Spinal cord (tissue), 10 donors: ENCODE results near the gene BPIFB6. TPM values are rescaled to one million over a fixed set of nuclear protein-coding genes. Genes with fewer than 3 reads are reported as not detected.

ENCODE experiments used
- DNase-seq, 6 donors: peaks; one replicate each; pipeline versions ENCODE4 v3.0.0 to v3.0.0-alpha.2; 2013 to 2015; ENCODE audit warnings: low spot score in 6 of 6, low read depth in 4 of 6
- H3K27ac ChIP-seq: one replicate; pipeline ENCODE4 v1.5.1; 2013; ENCODE audit warnings: low read depth, low read length, control low read depth
- H3K27me3 ChIP-seq: one replicate; pipeline ENCODE4 v1.6.1; 2013; ENCODE audit warnings: low read length; ENCODE audit not compliant: control insufficient read depth, insufficient read depth
- H3K36me3 ChIP-seq: one replicate; pipeline ENCODE4 v1.6.1; 2013; ENCODE audit warnings: low read length; ENCODE audit not compliant: control insufficient read depth, insufficient read depth
- H3K4me1 ChIP-seq: one replicate; pipeline ENCODE4 v1.6.1; 2013; ENCODE audit warnings: low read length; ENCODE audit not compliant: control insufficient read depth, insufficient read depth
- H3K4me3 ChIP-seq: one replicate; pipeline ENCODE4 v1.5.1; 2013; ENCODE audit warnings: low read depth, low read length, control low read depth
- H3K9me3 ChIP-seq: one replicate; pipeline ENCODE4 v1.6.1; 2013; ENCODE audit warnings: low read length; ENCODE audit not compliant: control insufficient read depth, insufficient read depth
- WGBS: methylation state at CpG from one replicate; pipeline ENCODE4 v1.1.5; 2013; ENCODE audit warnings: missing lambda C conversion rate; ENCODE audit not compliant: insufficient coverage; 5-methylcytosine and 5-hydroxymethylcytosine counted together
- polyA plus RNA-seq, 2 donors: library from polyadenylated mRNA; unstranded; fragments of 120-200 nt; gene quantifications; one replicate each; pipeline ENCODE4 v1.2.1, GENCODE V29; 2013; ENCODE audit not compliant: insufficient read length in 2 of 2
- total RNA-seq, 2 donors: library from RNA; depleted of rRNA in 1 of 2; stranded (reverse); fragments of 120-200 nt in 1 of 2; fragments of >200 nt in 1 of 2; gene quantifications; one replicate each; pipeline versions ENCODE4 v1.2.3 to v1.2.4, GENCODE V29; 2013 to 2014
- donor health status: healthy.

BPIFB6 gene
- total and polyA plus RNA-seq, 4 donors, result not detected

DNA sequence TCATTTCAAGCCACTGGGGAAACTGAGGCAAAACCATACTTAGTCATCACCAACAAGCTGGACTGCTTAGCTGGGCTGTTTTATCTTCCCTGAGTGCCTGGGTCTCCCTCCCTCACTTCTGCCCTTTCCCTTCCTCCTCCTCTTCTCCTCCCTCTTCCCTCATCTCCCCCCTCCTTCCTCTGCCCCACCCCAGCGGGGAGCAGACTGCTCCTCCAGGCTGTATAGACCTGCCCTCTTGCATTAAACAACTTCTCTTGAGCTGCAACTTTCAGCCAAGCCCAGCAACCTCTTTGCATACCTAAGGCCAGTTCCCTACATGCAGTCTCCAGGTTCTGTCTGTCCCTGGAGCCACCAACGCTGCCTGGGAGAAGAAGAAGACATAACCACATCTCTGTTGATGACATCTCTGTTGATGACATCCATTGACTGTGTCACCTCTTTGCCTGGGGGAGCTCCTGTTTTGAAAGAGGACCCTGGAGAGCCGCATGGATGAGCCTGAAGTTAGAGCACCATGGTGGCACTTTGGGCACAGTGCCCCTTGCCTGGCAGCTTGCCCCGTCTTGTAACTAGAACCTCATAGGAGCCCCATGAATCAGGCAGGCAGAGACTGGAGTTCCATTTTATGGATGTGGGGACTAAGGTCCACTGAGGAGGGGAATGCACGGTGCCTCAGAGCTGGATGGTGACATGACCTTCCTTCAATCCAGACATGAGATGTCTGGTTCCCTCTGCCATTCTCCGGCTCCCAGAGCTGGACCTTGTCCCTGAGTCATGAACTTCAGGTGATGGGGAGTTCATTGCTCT is 7.8 kb upstream of the BPIFB6 start:
- WGBS, result 69% methylated on average over 6 of the region's 6 CpGs
- no peak overlapping the region for H3K4me3 ChIP-seq

DNA sequence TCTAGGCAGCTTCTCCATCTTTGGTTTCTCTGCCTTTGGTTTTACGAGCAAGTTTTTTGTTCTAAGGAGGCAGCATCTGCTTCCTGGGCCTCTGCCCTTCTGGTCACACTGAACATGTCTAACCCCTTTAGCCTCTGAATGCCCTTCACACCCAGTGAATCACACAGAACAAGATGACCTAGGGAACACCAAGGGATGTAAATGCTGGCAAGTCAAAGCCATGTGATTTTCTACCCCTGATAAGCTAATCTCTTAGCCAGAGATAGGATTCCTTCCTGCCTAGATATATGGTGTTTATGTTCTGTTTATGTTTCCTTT is 7.2 kb upstream of the BPIFB6 start:
- no peak overlapping the region for H3K27ac ChIP-seq
- WGBS, result no CpG with 5 or more reads among the region's 1 CpG
- H3K27me3 ChIP-seq, result no peaks in the 10 kb centered on the region
- DNase-seq, result no peak
- no peaks in the 10 kb centered on the region for H3K36me3 ChIP-seq
- H3K9me3 ChIP-seq, result no peaks in the 10 kb centered on the region
- no peak overlapping the region for H3K4me3 ChIP-seq
- H3K4me1 ChIP-seq, result peaks cover 14% of the 10 kb centered on the region

More for the DNA sequence above, 7.8 kb upstream of the BPIFB6 start:
- Histone ChIP-seq H3K9me3 (no peaks in the 10 kb centered on the region), H3K36me3 (no peaks in the 10 kb centered on the region), H3K27ac (no peak overlapping the region), H3K27me3 (no peaks in the 10 kb centered on the region), H3K4me1 (peaks cover 14% of the 10 kb centered on the region)
- DNase-seq, result no peak

DNA sequence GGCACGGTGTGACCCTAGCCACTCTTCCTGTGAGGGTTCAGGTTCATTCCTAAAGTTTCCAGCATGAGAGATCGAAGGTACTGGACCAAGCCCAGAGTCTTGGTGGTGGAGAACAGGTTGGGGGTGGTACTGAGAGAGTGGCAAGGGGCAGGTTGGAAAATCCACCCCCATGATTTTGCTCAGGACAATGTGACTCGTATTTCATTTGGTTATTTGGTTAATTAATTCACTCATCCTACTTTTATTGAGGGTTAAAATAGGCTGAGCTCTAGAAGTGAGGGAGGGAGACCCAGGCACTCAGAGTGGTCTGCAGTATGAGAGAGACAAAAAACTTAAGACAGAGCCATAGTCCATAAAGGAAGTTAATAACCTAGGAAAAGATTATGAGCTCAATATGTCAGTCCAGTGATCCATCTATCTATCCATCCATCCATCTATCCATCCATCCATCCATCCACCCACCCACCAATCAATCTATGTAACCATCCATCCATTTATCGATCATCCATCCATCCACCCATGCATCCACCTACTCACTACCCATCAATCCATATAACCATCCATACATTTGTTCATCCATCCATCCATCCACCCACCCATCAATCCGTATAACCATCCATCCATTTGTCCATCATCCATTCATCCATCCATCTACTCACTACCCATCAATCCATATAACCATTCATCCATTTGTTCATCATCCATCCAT is 6.7 kb upstream of the BPIFB6 start:
- no peak for DNase-seq
- H3K27ac ChIP-seq, result no peak overlapping the region
- H3K36me3 ChIP-seq, result no peaks in the 10 kb centered on the region
- no peak overlapping the region for H3K4me3 ChIP-seq
- 86% methylated on average over 2 of the region's 5 CpGs for WGBS
- no peaks in the 10 kb centered on the region for H3K9me3 ChIP-seq
- H3K4me1 ChIP-seq, result peaks cover 9% of the 10 kb centered on the region
- H3K27me3 ChIP-seq, result no peaks in the 10 kb centered on the region

DNA sequence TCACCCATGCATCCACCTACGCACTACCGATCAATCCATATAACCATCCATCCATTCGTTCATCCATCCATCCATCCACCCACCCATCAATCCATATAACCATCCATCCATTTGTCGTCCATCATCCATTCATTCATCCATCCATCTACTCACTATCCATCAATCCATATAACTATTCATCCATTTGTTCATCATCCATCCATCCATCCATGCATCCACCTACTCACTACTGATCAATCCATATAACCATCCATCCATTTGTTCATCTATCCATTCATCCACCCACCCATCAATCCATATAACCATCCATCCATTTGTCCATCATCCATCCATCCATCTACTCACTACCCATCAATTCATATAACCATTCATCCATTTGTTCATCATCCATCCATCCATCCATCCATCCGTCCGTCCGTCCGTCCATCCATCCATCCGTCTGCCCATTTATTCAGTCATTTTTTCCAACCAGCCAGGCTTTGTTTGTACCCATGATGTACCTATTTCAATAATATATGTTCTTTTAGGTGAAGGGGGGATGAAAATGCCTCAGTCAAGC is 6.1 kb upstream of the BPIFB6 start:
- Histone ChIP-seq H3K4me3 (no peak overlapping the region), H3K27me3 (no peaks in the 10 kb centered on the region), H3K9me3 (no peaks in the 10 kb centered on the region), H3K27ac (no peak overlapping the region), H3K4me1 (peaks cover 3% of the 10 kb centered on the region), H3K36me3 (no peaks in the 10 kb centered on the region)
- 94% methylated on average over 8 of the region's 9 CpGs for WGBS
- DNase-seq, result no peak

DNA sequence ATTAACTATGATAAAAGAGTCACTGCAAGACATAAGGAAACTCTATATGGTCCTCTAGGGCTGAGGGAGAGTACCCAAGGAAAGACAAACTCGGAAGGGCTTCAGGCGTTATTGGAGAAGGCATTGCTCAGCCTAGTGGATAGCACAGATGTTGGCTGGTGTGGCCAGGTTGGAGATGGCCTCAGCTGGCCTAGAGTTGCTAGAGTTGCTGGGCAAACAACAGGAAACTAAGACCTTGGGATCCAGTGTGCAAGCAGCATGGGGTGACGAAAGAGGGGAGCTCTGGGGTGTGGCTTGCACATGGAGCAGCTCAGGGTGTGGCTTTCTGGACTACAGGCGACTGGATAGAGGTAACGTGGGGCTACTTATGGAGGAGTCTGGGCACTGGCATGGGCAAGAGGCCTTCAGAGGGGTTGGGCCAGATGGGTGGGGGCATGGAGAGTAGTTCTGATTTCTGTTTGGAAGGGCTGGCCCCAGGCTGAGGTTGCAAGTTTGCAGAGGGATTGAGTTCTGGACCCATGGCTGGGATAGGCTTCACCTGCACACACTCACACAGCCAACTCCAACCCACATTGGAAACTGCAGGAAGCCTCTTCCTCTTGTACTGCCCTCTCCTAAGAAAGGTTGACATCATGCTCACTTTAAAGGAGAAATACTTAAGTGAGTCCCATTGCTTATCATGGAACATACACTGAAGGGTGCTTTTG is 5.2 kb upstream of the BPIFB6 start:
- WGBS, result 96% methylated on average over 5 of the region's 5 CpGs
- Histone ChIP-seq H3K9me3 (no peaks in the 10 kb centered on the region), H3K4me3 (no peak overlapping the region), H3K27ac (no peak overlapping the region), H3K4me1 (no peaks in the 10 kb centered on the region), H3K36me3 (no peaks in the 10 kb centered on the region), H3K27me3 (no peaks in the 10 kb centered on the region)
- DNase-seq, result no peak

DNA sequence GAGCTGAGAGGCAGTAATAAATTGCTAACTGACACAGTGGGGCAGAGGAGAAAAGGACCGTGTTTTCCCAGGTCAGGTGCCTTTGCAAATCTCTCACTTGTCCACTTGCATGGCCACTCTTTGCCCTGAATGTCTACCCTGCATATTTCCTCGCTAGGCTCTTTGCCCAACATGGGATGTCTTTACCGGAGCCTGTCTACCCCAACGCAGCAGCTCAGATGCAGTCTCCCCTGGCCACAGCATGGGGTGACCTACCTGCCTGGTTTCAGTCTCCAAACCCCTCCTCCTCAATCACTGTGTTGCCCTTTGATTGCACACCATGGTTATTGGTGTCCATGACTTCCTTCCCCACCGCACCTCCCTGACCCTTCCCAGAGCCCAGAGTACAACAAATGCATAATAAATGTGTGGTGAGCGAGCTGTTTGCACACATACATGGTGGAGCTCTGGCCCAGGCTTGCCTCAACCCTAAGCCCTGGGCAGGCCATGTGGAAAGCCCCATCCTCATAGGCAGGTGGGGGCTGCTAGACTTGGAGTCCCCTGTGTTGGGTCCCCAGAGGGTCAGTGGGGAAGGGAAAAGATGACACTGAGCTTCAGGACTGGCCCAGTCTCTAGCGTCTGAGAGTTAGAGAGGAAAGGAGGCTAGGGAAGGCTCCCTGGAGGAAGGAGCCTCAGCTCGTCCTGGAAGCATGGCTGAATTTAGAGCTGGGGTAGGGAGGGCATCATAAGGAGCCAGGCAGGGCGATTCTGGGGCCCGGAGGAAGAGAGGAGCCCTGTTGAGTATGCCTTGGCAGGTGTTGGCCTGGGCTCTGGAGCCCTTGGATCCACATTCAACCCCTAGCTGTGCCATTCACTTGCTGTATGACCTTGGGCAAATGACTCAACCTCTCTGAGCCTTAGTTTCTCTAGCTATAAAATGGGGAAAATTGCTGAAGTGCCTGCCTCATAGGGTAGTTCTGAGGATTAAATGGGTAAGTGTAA is 4.4 kb upstream of the BPIFB6 start:
- WGBS, result 89% methylated on average over 8 of the region's 10 CpGs
- H3K9me3 ChIP-seq, result no peaks in the 10 kb centered on the region
- H3K4me3 ChIP-seq, result no peak overlapping the region
- DNase-seq, result no peak
- no peaks in the 10 kb centered on the region for H3K36me3 ChIP-seq
- H3K27ac ChIP-seq, result no peak overlapping the region
- no peaks in the 10 kb centered on the region for H3K4me1 ChIP-seq
- no peaks in the 10 kb centered on the region for H3K27me3 ChIP-seq

DNA sequence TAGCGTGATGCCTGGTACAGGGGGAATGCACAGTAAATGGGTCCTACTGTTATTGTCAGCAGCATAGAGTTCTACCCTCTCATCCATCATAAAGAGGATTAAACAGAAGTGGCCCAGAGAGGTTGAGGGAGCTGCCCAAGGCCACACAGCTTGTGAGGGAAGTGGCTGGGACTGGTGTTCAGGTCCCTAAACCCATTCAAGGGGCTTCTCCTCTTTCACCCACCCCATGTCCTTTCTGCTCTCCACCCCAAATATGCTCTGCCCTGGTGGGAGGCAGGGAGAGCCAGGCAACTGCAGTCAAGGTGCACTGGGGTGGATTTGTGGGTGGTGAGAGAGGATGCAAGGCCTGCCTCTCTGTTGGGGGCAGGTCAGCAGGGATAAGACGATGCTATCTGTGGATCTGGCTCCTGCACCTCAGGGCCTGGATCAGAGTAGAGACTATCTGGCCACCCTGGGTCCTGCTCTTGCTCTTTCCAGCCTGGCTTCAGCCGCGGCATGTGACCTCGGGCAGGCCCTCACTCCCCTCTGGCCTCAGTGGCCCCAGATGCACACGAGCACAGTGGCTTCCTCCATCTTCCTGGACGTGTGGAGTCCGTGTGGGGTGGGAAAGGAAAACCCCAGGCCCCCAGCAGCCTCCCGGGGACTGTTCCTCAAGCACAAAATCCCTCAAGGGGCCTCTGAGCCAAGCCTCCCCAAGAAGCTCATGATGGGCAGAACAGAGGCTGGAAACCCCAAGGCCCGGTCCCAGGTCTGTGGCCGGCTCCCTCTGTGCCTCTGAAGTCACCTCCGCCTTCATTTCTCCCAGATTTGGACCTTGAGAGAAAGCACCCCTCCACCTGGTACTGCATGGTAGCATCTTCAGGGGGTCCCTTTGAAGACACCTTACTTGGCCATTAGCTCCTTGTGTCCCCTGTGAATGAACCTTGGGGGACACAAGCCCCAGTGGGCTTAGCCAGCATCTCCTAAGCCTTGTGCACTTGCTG is 3.4 kb upstream of the BPIFB6 start:
- DNase-seq, result no peak
- WGBS, result 88% methylated on average over 11 of the region's 12 CpGs
- no peaks in the 10 kb centered on the region for H3K27me3 ChIP-seq
- H3K4me3 ChIP-seq, result no peak overlapping the region
- H3K9me3 ChIP-seq, result no peaks in the 10 kb centered on the region
- H3K27ac ChIP-seq, result no peak overlapping the region
- no peaks in the 10 kb centered on the region for H3K4me1 ChIP-seq
- H3K36me3 ChIP-seq, result no peaks in the 10 kb centered on the region

DNA sequence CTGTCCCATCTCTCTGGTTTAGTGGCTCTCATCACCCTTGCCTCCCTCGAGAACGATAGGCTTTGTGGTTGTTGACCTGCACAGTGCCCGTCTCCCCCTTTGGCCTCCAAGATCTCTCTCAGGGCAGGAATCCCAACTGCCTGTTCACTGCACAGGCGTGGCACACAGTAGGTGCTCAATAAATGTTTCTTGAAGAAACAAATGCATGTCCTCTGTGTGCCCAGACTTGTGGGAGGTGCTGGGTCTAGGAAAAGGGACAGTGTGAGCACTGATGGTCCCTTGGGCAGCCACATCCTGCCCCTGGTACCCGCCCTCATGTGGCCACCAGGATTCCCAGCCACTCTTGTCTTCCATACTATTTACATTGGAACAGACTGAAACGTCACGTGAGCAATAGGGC is 2.6 kb upstream of the BPIFB6 start:
- no peak for DNase-seq
- Histone ChIP-seq H3K4me3 (no peak overlapping the region), H3K9me3 (no peaks in the 10 kb centered on the region), H3K27ac (no peak overlapping the region), H3K27me3 (no peaks in the 10 kb centered on the region), H3K4me1 (no peaks in the 10 kb centered on the region), H3K36me3 (no peaks in the 10 kb centered on the region)
- WGBS, result 79% methylated on average over 6 of the region's 7 CpGs
